HEK293 (cell line): ENCODE results near the gene ZFHX3.

Experiments used
- TCF7L2 ChIP-seq: IDR thresholded peaks from 2 replicates; pipeline ENCODE4 v1.6.1; 2011; ENCODE audit warnings: low read depth, mild to moderate bottlenecking, inconsistent platforms, low read length, moderate library complexity, borderline replicate concordance
- ZFP3 ChIP-seq: fragments of 450-650 bp; formaldehyde crosslinking; IDR thresholded peaks from 2 replicates; pipeline ENCODE4 v1.5.1; 2016; ENCODE audit warnings: low read depth, missing biosample characterization, missing genetic modification characterization
- ZFP37 ChIP-seq: fragments of 450-650 bp; formaldehyde crosslinking; IDR thresholded peaks from 2 replicates; pipeline ENCODE4 v1.5.1; 2016; ENCODE audit warnings: missing biosample characterization, missing genetic modification characterization
- ZNF138 ChIP-seq: fragments of 450-650 bp; formaldehyde crosslinking; IDR thresholded peaks from 2 replicates; pipeline ENCODE4 v1.5.1; 2016; ENCODE audit warnings: missing biosample characterization, missing genetic modification characterization, borderline replicate concordance
- ZNF146 ChIP-seq: fragments of 450-650 bp; formaldehyde crosslinking; IDR thresholded peaks from 2 replicates; pipeline ENCODE4 v1.5.1; 2016; ENCODE audit warnings: missing biosample characterization, missing genetic modification characterization
- ZNF274 ChIP-seq, 2 experiments: fragments of 200-500 bp in 1 of 2; fragments of 450-650 bp in 1 of 2; sonication (Bioruptor generic) in 1 of 2; formaldehyde crosslinking in 1 of 2; IDR thresholded peaks; 2 replicates each; pipeline versions ENCODE4 v1.5.1 to v1.6.1; 2014 to 2016; ENCODE audit warnings: borderline replicate concordance in 1 of 2, inconsistent platforms in 1 of 2, low read length in 1 of 2, missing biosample characterization in 1 of 2, missing genetic modification characterization in 1 of 2
- ZNF530 ChIP-seq: fragments of 450-650 bp; formaldehyde crosslinking; IDR thresholded peaks from 2 replicates; pipeline ENCODE4 v1.5.1; 2016; ENCODE audit warnings: low read depth, missing biosample characterization, missing genetic modification characterization
- ZNF610 ChIP-seq: fragments of 450-650 bp; formaldehyde crosslinking; IDR thresholded peaks from 2 replicates; pipeline ENCODE4 v1.5.1; 2016; ENCODE audit warnings: missing biosample characterization, missing genetic modification characterization, borderline replicate concordance
- TF ChIP-seq, protein P1 (sequence below): fragments of 450-650 bp; formaldehyde crosslinking; IDR thresholded peaks from 2 replicates; pipeline ENCODE4 v1.5.1; 2016; ENCODE audit warnings: missing biosample characterization, missing genetic modification characterization
- TF ChIP-seq, protein P2 (sequence below): fragments of 450-650 bp; formaldehyde crosslinking; IDR thresholded peaks from 2 replicates; pipeline ENCODE4 v1.5.1; 2016; ENCODE audit warnings: missing biosample characterization, missing genetic modification characterization
- TF ChIP-seq, protein P3 (sequence below): fragments of 450-650 bp; formaldehyde crosslinking; IDR thresholded peaks from 2 replicates; pipeline ENCODE4 v1.5.1; 2016; ENCODE audit warnings: missing biosample characterization, missing genetic modification characterization, low read depth

DNA sequence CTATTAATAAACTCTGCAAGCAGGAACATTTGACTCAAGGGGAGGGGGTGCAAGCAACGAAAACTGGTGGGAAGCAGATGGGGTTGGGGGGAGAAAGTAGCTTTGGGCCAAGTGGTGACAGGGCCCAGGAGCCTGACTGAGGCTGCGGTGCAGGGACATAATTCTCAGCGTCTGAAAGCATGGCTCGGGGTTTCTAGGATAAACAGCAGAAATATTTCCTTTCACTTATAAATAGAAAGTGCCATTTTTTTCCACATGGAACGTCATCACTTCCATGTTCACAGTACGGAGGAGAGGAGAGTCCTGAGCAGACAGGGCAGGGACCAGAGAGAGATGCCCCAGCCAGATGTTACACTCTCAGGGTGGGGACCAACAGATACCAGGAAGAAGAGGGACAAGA, 197.1 kb downstream of the ZFHX3 start:
- no peak for TF ChIP-seq ZFP3 (tag by site-specific recombination)
- TF ChIP-seq, protein P1, sequence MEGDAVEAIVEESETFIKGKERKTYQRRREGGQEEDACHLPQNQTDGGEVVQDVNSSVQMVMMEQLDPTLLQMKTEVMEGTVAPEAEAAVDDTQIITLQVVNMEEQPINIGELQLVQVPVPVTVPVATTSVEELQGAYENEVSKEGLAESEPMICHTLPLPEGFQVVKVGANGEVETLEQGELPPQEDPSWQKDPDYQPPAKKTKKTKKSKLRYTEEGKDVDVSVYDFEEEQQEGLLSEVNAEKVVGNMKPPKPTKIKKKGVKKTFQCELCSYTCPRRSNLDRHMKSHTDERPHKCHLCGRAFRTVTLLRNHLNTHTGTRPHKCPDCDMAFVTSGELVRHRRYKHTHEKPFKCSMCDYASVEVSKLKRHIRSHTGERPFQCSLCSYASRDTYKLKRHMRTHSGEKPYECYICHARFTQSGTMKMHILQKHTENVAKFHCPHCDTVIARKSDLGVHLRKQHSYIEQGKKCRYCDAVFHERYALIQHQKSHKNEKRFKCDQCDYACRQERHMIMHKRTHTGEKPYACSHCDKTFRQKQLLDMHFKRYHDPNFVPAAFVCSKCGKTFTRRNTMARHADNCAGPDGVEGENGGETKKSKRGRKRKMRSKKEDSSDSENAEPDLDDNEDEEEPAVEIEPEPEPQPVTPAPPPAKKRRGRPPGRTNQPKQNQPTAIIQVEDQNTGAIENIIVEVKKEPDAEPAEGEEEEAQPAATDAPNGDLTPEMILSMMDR = no peak
- TF ChIP-seq ZNF610 (tag by site-specific recombination) = no peak
- TF ChIP-seq, protein P2, sequence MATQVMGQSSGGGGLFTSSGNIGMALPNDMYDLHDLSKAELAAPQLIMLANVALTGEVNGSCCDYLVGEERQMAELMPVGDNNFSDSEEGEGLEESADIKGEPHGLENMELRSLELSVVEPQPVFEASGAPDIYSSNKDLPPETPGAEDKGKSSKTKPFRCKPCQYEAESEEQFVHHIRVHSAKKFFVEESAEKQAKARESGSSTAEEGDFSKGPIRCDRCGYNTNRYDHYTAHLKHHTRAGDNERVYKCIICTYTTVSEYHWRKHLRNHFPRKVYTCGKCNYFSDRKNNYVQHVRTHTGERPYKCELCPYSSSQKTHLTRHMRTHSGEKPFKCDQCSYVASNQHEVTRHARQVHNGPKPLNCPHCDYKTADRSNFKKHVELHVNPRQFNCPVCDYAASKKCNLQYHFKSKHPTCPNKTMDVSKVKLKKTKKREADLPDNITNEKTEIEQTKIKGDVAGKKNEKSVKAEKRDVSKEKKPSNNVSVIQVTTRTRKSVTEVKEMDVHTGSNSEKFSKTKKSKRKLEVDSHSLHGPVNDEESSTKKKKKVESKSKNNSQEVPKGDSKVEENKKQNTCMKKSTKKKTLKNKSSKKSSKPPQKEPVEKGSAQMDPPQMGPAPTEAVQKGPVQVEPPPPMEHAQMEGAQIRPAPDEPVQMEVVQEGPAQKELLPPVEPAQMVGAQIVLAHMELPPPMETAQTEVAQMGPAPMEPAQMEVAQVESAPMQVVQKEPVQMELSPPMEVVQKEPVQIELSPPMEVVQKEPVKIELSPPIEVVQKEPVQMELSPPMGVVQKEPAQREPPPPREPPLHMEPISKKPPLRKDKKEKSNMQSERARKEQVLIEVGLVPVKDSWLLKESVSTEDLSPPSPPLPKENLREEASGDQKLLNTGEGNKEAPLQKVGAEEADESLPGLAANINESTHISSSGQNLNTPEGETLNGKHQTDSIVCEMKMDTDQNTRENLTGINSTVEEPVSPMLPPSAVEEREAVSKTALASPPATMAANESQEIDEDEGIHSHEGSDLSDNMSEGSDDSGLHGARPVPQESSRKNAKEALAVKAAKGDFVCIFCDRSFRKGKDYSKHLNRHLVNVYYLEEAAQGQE (tag by site-specific recombination) = no peak
- no peak for TF ChIP-seq ZNF138 (tag by site-specific recombination)
- no peak for TF ChIP-seq ZNF146 (tag by site-specific recombination)
- no peak for TF ChIP-seq TCF7L2
- TF ChIP-seq ZNF274 (IDR thresholded peaks at IDR 0.05; ENCODE audit: low read length) = no peak
- no peak for TF ChIP-seq ZNF274 (tag by site-specific recombination; IDR thresholded peaks at IDR 0.05; ENCODE audit: borderline replicate concordance)
- TF ChIP-seq ZNF530 (tag by site-specific recombination) = no peak
- TF ChIP-seq ZFP37 (tag by site-specific recombination) = no peak
- TF ChIP-seq, protein P3, sequence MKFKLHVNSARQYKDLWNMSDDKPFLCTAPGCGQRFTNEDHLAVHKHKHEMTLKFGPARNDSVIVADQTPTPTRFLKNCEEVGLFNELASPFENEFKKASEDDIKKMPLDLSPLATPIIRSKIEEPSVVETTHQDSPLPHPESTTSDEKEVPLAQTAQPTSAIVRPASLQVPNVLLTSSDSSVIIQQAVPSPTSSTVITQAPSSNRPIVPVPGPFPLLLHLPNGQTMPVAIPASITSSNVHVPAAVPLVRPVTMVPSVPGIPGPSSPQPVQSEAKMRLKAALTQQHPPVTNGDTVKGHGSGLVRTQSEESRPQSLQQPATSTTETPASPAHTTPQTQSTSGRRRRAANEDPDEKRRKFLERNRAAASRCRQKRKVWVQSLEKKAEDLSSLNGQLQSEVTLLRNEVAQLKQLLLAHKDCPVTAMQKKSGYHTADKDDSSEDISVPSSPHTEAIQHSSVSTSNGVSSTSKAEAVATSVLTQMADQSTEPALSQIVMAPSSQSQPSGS (tag by site-specific recombination) = no peak
